ENCODE measurements around the gene OR6Y1.

Gene OR6Y1

GRCh38 chr1:158506369-158506987, 47.7 kb downstream of the OR6Y1 start:
- no peak for DNase-seq (ENCODE audit: low spot score)

DNA sequence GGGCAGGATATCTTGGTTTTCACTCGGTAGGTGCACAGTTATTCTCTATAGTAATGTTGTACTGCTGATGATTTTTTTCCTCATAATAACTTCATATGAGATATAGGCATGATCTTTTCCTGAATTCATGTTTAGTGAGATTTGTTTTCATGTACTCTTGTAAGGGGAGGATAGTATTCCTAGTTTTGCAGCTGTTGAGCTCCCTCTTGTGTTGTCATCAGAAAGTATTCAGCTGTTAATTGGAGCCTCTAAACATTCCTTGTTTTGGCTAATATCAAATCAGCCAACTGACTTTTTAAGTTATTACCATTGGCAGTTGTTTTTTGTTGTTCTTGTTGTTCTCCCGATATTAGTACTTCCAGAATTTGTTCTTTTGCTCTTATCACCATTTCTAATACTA, 57.8 kb downstream of the OR6Y1 start:
- DNase-seq (ENCODE audit: low spot score): no peak

GRCh38 chr1:158494796-158495195, 59.4 kb downstream of the OR6Y1 start:
- no peak for DNase-seq (ENCODE audit: low spot score)

Data from D341Med (cell line).